Adrenal gland (tissue), 5 donors: Measurements from ENCODE around the gene THSD4.

ENCODE experiments used
- POLR2A ChIP-seq, 2 donors: fragments of 450-650 bp; IDR thresholded peaks; one replicate each; pipeline ENCODE4 v1.6.1; 2017; ENCODE audit warnings: antibody characterized with exemption in 2 of 2, mild to moderate bottlenecking in 2 of 2, moderate library complexity in 1 of 2
- TF ChIP-seq, protein P1 (sequence below), 6 experiments: fragments of 450-650 bp in 4 of 6; fragments of 200-600 bp in 2 of 6; sonication (generic) in 1 of 6; IDR thresholded peaks; 1 replicate in 5 of 6; 2 replicates in 1 of 6; pipeline versions ENCODE4 v1.5.1 to v1.8.0; 2016 to 2021; ENCODE audit warnings: antibody characterized with exemption in 6 of 6, mild to moderate bottlenecking in 2 of 6, moderate library complexity in 1 of 6
- donor health status: DM: no; HTN: no; CAD: no.

DNA sequence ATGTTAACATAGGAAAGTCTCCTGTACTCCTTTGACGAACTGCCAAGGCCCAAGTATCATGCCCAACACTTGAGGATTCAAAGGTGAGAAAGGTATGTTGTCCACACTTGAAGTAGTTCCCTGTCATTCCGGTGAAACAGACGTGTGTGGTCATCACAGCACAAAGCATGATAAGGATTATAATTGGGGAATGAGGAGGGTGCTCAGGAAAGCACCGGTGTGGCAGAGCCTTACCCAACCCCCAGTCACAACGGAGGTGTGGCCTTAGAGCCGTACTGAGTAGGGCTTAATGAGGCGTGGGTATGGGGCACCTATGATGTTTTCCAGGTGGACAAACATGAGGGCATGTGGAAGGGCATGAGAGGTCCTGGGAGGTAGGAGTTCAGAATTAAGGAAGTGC is 492.1 kb downstream of the THSD4 start:
- TF ChIP-seq, protein P1, sequence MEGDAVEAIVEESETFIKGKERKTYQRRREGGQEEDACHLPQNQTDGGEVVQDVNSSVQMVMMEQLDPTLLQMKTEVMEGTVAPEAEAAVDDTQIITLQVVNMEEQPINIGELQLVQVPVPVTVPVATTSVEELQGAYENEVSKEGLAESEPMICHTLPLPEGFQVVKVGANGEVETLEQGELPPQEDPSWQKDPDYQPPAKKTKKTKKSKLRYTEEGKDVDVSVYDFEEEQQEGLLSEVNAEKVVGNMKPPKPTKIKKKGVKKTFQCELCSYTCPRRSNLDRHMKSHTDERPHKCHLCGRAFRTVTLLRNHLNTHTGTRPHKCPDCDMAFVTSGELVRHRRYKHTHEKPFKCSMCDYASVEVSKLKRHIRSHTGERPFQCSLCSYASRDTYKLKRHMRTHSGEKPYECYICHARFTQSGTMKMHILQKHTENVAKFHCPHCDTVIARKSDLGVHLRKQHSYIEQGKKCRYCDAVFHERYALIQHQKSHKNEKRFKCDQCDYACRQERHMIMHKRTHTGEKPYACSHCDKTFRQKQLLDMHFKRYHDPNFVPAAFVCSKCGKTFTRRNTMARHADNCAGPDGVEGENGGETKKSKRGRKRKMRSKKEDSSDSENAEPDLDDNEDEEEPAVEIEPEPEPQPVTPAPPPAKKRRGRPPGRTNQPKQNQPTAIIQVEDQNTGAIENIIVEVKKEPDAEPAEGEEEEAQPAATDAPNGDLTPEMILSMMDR (IDR thresholded peaks at IDR 0.05): no peak
- no peak for TF ChIP-seq POLR2A (IDR thresholded peaks at IDR 0.05)
